H4 (cell line): ENCODE data around the gene TWF1. TPM values are rescaled to one million over a fixed set of nuclear protein-coding genes. Genes with fewer than 3 reads are reported as not detected.

ENCODE experiments used
- total RNA-seq: library from RNA; depleted of rRNA; stranded (reverse); fragments of >200 nt; shearing (Covaris generic); gene quantifications from 2 replicates; pipeline ENCODE4 v1.2.3, GENCODE V29; 2014; rRNA removed

The TWF1 gene
- total RNA-seq, 1 experiment from 2014 or later = 143 TPM

Other genes with a start within 250 kb of the TWF1 start
- gene PUS7L, start 47.5 kb downstream of the TWF1 start, total RNA-seq = 8.3 and 12.0 TPM in 2 replicates
- 9.9 and 20.2 TPM in 2 replicates for gene IRAK4, start 47.4 kb downstream of the TWF1 start, total RNA-seq
- gene TMEM117, start 29.8 kb upstream of the TWF1 start, total RNA-seq = 7.2 and 8.5 TPM in 2 replicates